ENCODE measurements around the gene BTNL3. TPM values are rescaled to one million over a fixed set of nuclear protein-coding genes. Genes with fewer than 3 reads are reported as not detected.

Gene BTNL3
- polyA plus RNA-seq, 1 of the 3 experiments (the other 2 are of a cell fraction) = not detected

- TF ChIP-seq REST (IDR thresholded peaks at IDR 0.05; ENCODE audit: low read depth, low read length) (no peak), CTCF (IDR thresholded peaks at IDR 0.05) (no peak)
These were observed 66.3 kb downstream of the BTNL3 start (continued) for GRCh38 chr5:181054871-181055459.

Small RNA genes lying within 50 kb of the gene (small RNA-seq; reads per million reads assigned to genes)
- 0 reads per million in 7 experiments for gene MIR8089
- gene RNU6-1036P = 0 reads per million in 7 experiments
- 0 to 3.4 (median 0) reads per million in 7 experiments for gene RPS29P12

Other genes starting within 250 kb of the BTNL3 start
- not detected in 2 replicates for gene OR2Y1, start 248.8 kb upstream of the BTNL3 start, polyA plus RNA-seq (2012; rRNA removed)
- gene MGAT1, start 186.0 kb upstream of the BTNL3 start, polyA plus RNA-seq (2012; rRNA removed) = 47.3 and 55.8 TPM in 2 replicates
- 6.0 and 9.0 TPM in 2 replicates for gene ZFP62, start 127.6 kb upstream of the BTNL3 start, polyA plus RNA-seq (2012; rRNA removed)
- not detected in 2 replicates for gene BTNL8, start 89.7 kb upstream of the BTNL3 start, polyA plus RNA-seq (2012; rRNA removed)
- not detected in 2 replicates for gene BTNL9, start 51.4 kb downstream of the BTNL3 start, polyA plus RNA-seq (2012; rRNA removed)
- gene OR2V1, start 142.3 kb downstream of the BTNL3 start, polyA plus RNA-seq (2012; rRNA removed) = not detected in 2 replicates
- not detected in 2 replicates for gene OR2V2, start 158.7 kb downstream of the BTNL3 start, polyA plus RNA-seq (2012; rRNA removed)
- gene TRIM7, start 216.3 kb downstream of the BTNL3 start, polyA plus RNA-seq (2012; rRNA removed) = 2.0 and 3.5 TPM in 2 replicates
- 35.3 and 35.9 TPM in 2 replicates for gene TRIM41, start 234.4 kb downstream of the BTNL3 start, polyA plus RNA-seq (2012; rRNA removed)